ENCODE measurements around the gene ABCF2. TPM values are rescaled to one million over a fixed set of nuclear protein-coding genes. Genes with fewer than 3 reads are reported as not detected.

Gene ABCF2
- total and polyA plus RNA-seq, 2 of the 13 experiments (the other 11 are each of a cell fraction or from before 2014, with no cell fraction given), result 16.3 to 42.5 TPM

DNA sequence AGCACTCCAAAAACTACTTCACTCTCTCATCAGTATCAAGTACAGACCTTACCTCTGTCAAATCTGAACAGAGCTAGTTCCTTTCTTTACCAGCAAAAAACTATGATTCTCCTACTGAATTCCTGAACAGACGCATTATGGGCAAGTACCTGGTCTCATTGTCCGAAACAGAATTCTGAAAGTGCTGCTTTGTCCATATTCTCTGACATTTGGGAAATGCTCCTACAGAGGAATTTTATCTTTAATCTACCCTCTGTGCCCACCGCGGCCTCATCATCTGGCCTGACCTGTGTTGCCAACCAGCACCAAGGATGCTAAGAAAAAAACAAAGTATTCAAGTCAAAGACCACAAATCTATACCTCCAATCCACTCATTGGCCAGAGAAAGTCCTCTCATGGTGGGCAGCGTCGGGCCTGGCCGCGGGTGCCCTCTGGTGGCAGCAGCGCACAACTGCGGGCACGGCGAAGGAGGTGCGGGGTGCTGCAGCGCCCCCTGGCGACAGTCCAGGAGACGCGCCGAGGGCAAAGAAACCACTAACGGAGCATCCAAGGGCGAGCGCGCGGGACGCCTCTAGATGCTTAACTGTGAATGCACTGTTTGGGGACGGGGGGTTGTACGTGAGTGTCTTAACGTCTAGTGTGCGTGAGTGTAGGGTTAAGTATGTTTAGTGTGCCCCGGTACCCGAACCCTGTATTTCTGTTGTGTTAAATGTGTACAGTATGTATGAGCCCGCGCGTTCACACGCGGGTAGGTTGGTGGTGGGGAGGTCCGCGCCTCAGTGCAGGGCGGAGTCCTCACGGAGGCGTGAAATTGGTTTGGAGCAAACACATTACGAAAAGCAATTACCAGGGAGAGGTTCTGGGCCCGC is 54.5 kb downstream of the ABCF2 start (continued):
- TF ChIP-seq, protein P1, sequence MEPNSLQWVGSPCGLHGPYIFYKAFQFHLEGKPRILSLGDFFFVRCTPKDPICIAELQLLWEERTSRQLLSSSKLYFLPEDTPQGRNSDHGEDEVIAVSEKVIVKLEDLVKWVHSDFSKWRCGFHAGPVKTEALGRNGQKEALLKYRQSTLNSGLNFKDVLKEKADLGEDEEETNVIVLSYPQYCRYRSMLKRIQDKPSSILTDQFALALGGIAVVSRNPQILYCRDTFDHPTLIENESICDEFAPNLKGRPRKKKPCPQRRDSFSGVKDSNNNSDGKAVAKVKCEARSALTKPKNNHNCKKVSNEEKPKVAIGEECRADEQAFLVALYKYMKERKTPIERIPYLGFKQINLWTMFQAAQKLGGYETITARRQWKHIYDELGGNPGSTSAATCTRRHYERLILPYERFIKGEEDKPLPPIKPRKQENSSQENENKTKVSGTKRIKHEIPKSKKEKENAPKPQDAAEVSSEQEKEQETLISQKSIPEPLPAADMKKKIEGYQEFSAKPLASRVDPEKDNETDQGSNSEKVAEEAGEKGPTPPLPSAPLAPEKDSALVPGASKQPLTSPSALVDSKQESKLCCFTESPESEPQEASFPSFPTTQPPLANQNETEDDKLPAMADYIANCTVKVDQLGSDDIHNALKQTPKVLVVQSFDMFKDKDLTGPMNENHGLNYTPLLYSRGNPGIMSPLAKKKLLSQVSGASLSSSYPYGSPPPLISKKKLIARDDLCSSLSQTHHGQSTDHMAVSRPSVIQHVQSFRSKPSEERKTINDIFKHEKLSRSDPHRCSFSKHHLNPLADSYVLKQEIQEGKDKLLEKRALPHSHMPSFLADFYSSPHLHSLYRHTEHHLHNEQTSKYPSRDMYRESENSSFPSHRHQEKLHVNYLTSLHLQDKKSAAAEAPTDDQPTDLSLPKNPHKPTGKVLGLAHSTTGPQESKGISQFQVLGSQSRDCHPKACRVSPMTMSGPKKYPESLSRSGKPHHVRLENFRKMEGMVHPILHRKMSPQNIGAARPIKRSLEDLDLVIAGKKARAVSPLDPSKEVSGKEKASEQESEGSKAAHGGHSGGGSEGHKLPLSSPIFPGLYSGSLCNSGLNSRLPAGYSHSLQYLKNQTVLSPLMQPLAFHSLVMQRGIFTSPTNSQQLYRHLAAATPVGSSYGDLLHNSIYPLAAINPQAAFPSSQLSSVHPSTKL (CRISPR knock-in tag; IDR thresholded peaks at IDR 0.05), result peak; percentile 43; the same call in 1 of the 2 replicates
- TF ChIP-seq FIP1L1 (IDR thresholded peaks at IDR 0.05; ENCODE audit: borderline replicate concordance, insufficient read depth, low read depth, low read length) (no peak), ZBTB7B (CRISPR knock-in tag; IDR thresholded peaks at IDR 0.05) (peak; percentile 45; the same call in 1 of the 2 replicates), ARHGAP35 (CRISPR knock-in tag; IDR thresholded peaks at IDR 0.05; ENCODE audit: borderline replicate concordance) (peak; percentile 84; the same call in 1 of the 2 replicates)
- TF ChIP-seq, protein P2, sequence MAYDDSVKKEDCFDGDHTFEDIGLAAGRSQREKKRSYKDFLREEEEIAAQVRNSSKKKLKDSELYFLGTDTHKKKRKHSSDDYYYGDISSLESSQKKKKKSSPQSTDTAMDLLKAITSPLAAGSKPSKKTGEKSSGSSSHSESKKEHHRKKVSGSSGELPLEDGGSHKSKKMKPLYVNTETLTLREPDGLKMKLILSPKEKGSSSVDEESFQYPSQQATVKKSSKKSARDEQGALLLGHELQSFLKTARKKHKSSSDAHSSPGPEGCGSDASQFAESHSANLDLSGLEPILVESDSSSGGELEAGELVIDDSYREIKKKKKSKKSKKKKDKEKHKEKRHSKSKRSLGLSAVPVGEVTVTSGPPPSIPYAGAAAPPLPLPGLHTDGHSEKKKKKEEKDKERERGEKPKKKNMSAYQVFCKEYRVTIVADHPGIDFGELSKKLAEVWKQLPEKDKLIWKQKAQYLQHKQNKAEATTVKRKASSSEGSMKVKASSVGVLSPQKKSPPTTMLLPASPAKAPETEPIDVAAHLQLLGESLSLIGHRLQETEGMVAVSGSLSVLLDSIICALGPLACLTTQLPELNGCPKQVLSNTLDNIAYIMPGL (CRISPR knock-in tag; IDR thresholded peaks at IDR 0.05; ENCODE audit: borderline replicate concordance in 1 of 2, low read depth in 1 of 2), result peak; percentile 92 to 94
